GM10248 (cell line): ENCODE data around the gene CMIP.

Source experiments
- CTCF ChIA-PET: fragments of 300-600 bp; sonication (Branson Sonifier 250); formaldehyde crosslinking; extraction: SDS; loops from one replicate; lab custom pipeline; 2021; ENCODE audit warnings: antibody characterized with exemption; lab: Yijun Ruan, JAX
- POLR2A ChIA-PET: fragments of 350-650 bp; sonication (Branson Sonifier 250); formaldehyde crosslinking; extraction: SDS; loops from one replicate; lab custom pipeline; 2020; ENCODE audit warnings: antibody characterized with exemption; lab: Yijun Ruan, JAX
- DNase-seq: peaks from one replicate; pipeline ENCODE4 v3.0.0; 2012; ENCODE audit errors: extremely low spot score
- TF ChIP-seq, protein P1 (sequence below): IDR thresholded peaks from 2 replicates; pipeline ENCODE4 v1.5.1; 2012; ENCODE audit warnings: mild to moderate bottlenecking, low read depth; ENCODE audit errors: extremely low read depth, missing control alignments, control extremely low read depth

The CMIP gene

DNA sequence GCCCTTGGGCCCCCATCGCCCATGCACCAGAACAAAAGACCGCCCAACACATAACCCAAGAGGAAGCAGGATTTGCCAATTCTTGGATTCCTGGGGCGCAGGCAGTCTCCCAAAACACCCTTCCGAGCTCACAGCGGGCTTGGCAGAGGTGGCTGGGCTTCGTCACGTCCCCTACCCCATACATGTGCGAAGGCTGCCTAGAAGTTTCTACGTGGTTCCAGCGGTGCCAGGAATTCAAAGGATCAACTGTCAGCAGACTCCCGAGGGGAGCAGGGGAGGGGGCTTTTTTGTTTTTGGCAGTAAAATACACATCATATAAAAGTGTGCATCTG is 253.7 kb downstream of the CMIP start:
- no peak for DNase-seq
- TF ChIP-seq, protein P1, sequence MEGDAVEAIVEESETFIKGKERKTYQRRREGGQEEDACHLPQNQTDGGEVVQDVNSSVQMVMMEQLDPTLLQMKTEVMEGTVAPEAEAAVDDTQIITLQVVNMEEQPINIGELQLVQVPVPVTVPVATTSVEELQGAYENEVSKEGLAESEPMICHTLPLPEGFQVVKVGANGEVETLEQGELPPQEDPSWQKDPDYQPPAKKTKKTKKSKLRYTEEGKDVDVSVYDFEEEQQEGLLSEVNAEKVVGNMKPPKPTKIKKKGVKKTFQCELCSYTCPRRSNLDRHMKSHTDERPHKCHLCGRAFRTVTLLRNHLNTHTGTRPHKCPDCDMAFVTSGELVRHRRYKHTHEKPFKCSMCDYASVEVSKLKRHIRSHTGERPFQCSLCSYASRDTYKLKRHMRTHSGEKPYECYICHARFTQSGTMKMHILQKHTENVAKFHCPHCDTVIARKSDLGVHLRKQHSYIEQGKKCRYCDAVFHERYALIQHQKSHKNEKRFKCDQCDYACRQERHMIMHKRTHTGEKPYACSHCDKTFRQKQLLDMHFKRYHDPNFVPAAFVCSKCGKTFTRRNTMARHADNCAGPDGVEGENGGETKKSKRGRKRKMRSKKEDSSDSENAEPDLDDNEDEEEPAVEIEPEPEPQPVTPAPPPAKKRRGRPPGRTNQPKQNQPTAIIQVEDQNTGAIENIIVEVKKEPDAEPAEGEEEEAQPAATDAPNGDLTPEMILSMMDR, result no peak
- POLR2A ChIA-PET, result interaction anchor here (0.6 kb wide), 1 partner anchor 21 kb away, joined by 3 read pairs; no protein-coding TSS in a partner anchor
- CTCF ChIA-PET, result interaction anchor here (1.1 to 2.4 kb wide), 3 partner anchors 28 to 299 kb away, joined by 3 to 16 read pairs (median 6); no protein-coding TSS in a partner anchor

DNA sequence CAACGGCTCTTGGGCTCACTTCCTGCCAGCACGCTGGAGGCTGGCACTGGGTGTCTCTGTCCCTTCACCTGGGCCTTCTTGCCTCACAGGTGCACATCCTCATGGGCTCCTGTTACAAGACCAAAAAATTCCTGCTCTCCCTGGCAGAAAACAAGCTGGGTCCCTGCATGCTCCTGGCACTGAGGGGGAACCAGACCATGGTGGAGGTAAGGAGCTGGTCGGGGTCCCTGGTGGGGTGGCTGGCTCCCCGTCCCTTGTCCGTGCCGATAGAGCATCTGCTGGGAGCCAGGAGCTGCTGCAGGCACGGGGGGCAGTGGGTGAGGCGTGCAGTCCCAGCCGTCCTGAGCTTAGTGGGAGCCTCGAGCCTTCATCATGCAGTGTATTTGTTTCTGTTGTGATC is 255.0 kb downstream of the CMIP start:
- ChIA-PET POLR2A (interaction anchor here (0.6 kb wide), 1 partner anchor 232 kb away, joined by 8 read pairs; no protein-coding TSS in a partner anchor), CTCF (interaction anchor here (0.9 to 1.2 kb wide), 2 partner anchors 77 to 295 kb away, joined by 3 read pairs; no protein-coding TSS in a partner anchor)
- DNase-seq, result no peak
- TF ChIP-seq, protein P1, result no peak

DNA sequence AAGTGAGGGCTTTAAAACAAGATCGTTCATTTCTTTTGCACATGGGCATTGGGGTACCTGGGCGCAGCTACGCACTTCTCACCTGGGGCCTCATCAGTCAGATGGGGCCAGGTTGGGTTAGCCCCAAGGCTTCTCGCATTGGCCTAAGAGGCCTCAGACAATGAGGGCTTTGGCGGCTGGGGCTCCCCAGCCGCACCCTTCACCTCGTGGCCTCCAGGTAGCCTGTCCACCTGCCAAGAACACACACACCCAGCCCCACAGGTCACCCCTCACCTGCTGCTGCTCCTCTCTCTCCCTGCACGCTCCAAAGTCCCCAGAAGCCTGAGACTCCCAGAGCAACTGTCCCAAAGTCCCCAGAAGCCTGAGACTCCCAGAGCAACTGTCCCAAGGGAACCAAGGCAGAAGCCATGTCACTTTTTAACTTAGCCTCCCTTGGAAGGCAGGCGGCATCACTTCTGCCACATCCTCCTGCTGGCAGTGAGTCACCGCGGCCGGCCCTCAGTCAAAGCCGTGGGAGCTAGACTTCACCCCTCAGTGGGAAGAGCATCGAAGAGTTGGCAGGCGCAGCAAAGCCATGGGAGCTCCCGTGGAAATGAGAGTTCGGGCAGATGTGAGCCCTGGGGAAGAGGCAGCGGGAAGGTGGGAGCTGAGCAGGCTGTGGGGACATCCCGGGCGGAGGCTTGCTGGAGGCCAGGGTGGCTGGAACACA is 255.6 kb downstream of the CMIP start:
- TF ChIP-seq, protein P1, result no peak
- DNase-seq, result no peak
- CTCF ChIA-PET, result interaction anchor here (0.9 to 1.2 kb wide), 2 partner anchors 78 to 296 kb away, joined by 3 read pairs; no protein-coding TSS in a partner anchor
- POLR2A ChIA-PET, result interaction anchor here (0.6 kb wide), 1 partner anchor 232 kb away, joined by 8 read pairs; no protein-coding TSS in a partner anchor

DNA sequence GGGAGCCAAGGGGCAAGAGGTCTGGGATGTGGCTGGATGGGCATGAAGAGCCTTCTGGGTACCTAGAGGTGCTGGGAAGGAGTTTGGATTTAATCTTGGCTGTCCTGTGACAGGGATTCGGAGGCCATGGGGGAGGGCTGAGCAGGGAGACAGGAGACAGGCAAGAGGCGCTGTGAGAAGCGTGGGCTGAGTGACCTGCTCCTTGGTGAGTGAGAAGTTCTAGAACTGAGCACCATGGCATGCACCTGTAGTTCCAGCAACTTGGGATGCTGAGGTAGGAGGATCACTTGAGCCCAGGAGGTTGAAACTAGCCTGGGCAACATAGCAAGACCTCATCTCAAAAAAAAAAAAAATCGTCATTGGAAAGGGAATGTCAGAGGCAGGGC is 256.2 kb downstream of the CMIP start:
- TF ChIP-seq, protein P1, result no peak
- POLR2A ChIA-PET, result no interaction called here
- CTCF ChIA-PET, result no interaction called here
- DNase-seq, result no peak

DNA sequence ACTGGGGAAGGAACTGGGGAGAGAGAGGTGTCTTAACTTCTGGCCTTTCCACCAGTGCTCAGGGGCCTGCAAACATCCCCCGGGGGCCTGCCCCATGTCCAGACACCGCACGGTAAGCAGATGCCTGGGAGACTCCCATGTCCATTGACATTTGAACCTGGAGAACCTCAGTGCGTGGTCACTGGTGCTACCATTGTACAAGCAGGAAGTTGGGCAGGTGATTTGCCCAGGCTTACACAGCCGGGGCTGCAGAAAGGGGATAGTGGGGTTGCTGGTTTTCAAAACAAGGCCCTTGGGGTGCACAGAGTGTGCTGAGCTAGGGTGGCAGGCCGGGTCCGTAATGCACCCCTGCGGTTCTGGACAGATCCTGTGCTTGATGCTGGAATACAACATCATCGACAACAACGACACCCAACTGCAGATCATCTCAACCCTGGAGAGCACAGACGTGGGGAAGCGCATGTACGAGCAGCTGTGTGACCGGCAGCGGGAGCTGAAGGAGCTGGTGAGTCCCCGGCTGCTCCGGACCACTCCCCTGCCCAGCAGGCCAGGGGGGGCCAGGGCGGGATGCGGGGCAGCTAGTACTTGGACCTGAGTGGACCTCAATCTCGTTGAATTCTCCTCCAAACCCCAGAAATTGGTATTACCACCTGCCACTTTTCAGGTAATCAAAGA is 256.8 kb downstream of the CMIP start:
- no peak for DNase-seq
- TF ChIP-seq, protein P1, result no peak
- ChIA-PET POLR2A (no interaction called here), CTCF (interaction anchor here (0.9 to 1.2 kb wide), 2 partner anchors 11 to 336 kb away, joined by 3 to 4 read pairs; no protein-coding TSS in a partner anchor)

DNA sequence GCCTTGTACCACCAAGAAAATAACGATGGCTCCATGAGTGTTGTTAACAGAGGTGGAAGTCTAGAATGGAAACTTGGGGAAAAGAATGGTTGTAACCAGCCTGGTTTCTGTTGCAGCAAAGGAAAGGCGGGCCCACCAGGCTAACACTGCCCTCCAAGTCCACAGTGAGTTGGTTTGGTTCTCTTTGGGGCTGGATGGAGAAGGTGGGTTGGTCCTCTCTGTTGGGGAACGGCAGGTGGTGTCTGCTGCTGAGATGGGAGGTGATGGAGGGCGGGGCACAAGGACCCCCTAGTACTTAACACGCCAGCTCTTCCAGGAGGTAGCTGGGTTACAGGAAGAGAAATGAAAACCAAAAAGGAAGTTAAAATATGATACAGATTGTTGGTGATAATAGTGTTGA is 257.9 kb downstream of the CMIP start:
- POLR2A ChIA-PET, result no interaction called here
- TF ChIP-seq, protein P1, result no peak
- CTCF ChIA-PET, result interaction anchor here (1.2 kb wide), 1 partner anchor 80 kb away, joined by 3 read pairs; no protein-coding TSS in a partner anchor
- DNase-seq, result no peak
